ENCODE measurements around the gene NEGR1.

- no peak for TF ChIP-seq POLR2A (IDR thresholded peaks at IDR 0.05)
- TF ChIP-seq, protein P1, sequence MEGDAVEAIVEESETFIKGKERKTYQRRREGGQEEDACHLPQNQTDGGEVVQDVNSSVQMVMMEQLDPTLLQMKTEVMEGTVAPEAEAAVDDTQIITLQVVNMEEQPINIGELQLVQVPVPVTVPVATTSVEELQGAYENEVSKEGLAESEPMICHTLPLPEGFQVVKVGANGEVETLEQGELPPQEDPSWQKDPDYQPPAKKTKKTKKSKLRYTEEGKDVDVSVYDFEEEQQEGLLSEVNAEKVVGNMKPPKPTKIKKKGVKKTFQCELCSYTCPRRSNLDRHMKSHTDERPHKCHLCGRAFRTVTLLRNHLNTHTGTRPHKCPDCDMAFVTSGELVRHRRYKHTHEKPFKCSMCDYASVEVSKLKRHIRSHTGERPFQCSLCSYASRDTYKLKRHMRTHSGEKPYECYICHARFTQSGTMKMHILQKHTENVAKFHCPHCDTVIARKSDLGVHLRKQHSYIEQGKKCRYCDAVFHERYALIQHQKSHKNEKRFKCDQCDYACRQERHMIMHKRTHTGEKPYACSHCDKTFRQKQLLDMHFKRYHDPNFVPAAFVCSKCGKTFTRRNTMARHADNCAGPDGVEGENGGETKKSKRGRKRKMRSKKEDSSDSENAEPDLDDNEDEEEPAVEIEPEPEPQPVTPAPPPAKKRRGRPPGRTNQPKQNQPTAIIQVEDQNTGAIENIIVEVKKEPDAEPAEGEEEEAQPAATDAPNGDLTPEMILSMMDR (IDR thresholded peaks at IDR 0.05): no peak
Observed at GRCh38 chr1:72229893-72230292, 52.4 kb downstream of the NEGR1 start.

Measured in heart left ventricle (tissue), 13 donors.